ENCODE measurements around the gene TMEM222. TPM values are rescaled to one million over a fixed set of nuclear protein-coding genes. Genes with fewer than 3 reads are reported as not detected.

Gene TMEM222
- total and polyA plus RNA-seq, 8 donors = 11.9 to 37.0 (median 17.5) TPM

DNA sequence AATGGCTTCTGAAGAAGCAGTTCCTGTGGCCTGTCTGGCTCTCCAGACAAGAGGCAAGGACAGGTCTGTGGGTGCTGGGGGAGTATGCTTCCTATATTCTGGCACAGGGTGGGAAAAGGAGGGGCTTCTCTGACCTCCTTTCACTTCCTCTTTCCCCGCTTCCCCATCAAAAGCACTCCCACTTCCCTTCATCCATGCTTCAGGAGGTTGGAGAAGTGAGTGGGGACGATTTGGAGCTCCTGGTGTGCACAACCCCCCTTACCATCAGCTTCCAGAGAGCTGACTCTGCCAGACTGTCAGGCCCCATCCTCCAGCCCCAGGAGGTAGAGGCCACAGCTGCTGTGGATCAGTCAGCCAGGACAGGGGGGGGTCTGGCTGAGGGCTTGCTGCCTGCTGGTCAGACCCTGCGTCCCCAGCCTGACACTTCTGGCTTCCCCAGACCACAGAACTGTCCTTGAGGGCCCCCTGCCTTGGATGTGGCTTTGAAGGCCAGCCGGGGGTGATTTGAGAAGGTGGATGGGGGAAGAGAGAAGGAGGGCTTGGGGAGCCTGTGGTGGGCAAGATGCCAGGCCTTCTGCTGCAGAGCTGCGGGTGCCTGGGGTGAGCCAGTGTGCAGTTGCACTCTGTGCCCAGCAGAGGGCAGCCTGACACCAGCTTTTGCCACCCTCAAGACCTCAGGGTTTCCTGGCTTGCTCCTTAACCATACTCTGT lies 21.5 kb upstream of the TMEM222 start:
- Histone ChIP-seq H3K4me1 (no peaks in the 10 kb centered on the region), H3K27me3 (no peaks in the 10 kb centered on the region), H3K36me3 (peaks cover 0 to 30% (median 8%) of the 10 kb centered on the region in 3 donors), H3K27ac (peak overlapping the region in 1 of 4 donors; percentile 21), H3K9me3 (no peaks in the 10 kb centered on the region), H3K4me3 (no peak overlapping the region)
- 47 to 50% methylated on average over 5 of the region's 5 CpGs for WGBS, 2 donors
- intact Hi-C loops (cut with DNase I) = loop anchor here in 1 of 3 donors (10.0 kb wide), 1 partner anchor 94 kb away; the partner anchor contains the start of gene GPR3
- FAIRE-seq (no peak), DNase-seq (peak; percentile 65 to 92 (median 86)), ATAC-seq (peak; percentile 88 to 95 (median 91))
- TF ChIP-seq, protein P1, sequence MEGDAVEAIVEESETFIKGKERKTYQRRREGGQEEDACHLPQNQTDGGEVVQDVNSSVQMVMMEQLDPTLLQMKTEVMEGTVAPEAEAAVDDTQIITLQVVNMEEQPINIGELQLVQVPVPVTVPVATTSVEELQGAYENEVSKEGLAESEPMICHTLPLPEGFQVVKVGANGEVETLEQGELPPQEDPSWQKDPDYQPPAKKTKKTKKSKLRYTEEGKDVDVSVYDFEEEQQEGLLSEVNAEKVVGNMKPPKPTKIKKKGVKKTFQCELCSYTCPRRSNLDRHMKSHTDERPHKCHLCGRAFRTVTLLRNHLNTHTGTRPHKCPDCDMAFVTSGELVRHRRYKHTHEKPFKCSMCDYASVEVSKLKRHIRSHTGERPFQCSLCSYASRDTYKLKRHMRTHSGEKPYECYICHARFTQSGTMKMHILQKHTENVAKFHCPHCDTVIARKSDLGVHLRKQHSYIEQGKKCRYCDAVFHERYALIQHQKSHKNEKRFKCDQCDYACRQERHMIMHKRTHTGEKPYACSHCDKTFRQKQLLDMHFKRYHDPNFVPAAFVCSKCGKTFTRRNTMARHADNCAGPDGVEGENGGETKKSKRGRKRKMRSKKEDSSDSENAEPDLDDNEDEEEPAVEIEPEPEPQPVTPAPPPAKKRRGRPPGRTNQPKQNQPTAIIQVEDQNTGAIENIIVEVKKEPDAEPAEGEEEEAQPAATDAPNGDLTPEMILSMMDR (IDR thresholded peaks at IDR 0.05) = peak; percentile 97 to 99 (median 98)

DNA sequence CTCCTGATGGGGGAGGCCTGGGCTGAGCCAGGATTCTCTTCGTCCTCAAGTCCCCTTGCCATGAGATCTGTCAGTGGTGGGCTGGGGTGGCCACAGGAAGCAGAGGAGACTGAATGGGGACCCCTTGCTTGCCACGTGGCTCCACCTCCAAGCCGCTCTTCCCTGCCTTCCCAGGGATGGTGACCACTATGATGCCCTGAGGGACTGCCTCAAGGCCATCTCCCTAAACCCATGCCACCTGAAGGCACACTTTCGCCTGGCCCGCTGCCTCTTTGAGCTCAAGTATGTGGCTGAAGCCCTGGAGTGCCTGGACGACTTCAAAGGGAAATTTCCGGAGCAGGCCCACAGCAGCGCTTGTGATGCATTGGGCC lies 20.9 kb upstream of the TMEM222 start:
- Histone ChIP-seq H3K4me1 (no peaks in the 10 kb centered on the region), H3K36me3 (peaks cover 0 to 27% (median 8%) of the 10 kb centered on the region in 3 donors), H3K27me3 (no peaks in the 10 kb centered on the region), H3K4me3 (no peak overlapping the region), H3K27ac (no peak overlapping the region), H3K9me3 (no peaks in the 10 kb centered on the region)
- TF ChIP-seq, protein P1 (IDR thresholded peaks at IDR 0.05) = no peak
- no peak for ATAC-seq
- 79 to 83% methylated on average over 8 of the region's 8 CpGs for WGBS, 2 donors
- DNase-seq = peak in 2 of 6 donors; percentile 56 to 72
- no peak for FAIRE-seq
- intact Hi-C loops (cut with DNase I) = loop anchor here in 1 of 3 donors (10.0 kb wide), 1 partner anchor 94 kb away; the partner anchor contains the start of gene GPR3

DNA sequence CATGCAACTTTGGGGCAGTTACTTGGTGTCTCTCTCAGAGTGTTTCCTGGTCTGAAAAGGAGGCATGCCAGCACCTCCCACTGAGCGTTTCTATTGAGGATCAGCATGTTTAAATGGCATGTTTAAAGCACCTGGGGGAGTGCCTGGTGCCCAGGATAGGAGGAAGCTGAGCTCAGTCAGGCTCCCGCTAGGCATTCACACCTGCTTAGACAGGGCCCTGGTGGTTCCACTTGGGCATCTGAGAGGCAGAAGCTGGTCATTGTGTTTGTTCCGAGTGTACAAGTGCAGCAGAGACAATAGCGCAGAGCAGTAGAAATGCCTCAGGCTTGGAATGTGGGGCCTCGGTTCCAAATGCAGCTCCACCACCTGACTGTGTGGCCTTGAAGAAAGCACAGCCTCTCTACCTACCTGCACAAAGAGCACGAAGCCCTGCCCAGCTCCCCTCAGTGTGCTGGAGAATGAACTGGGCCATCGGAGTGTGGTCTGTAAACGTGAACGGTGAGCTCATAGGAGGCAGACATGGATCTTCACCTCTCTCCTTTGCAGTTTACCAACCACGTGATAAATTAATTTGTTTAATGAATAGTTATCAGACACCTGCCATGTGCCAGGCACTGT lies 20.3 kb upstream of the TMEM222 start:
- TF ChIP-seq, protein P1 (IDR thresholded peaks at IDR 0.05) = no peak
- Histone ChIP-seq H3K4me3 (no peak overlapping the region), H3K4me1 (no peaks in the 10 kb centered on the region), H3K36me3 (peaks cover 0 to 25% (median 8%) of the 10 kb centered on the region in 3 donors), H3K9me3 (no peaks in the 10 kb centered on the region), H3K27ac (no peak overlapping the region), H3K27me3 (no peaks in the 10 kb centered on the region)
- no peak for FAIRE-seq
- 75 to 77% methylated on average over 10 of the region's 10 CpGs for WGBS, 2 donors
- intact Hi-C loops (cut with DNase I) = loop anchor here in 1 of 3 donors (10.0 kb wide), 1 partner anchor 93 kb away; the partner anchor contains the start of gene GPR3
- peak in 1 of 6 donors; percentile 30 for DNase-seq
- ATAC-seq = no peak

DNA sequence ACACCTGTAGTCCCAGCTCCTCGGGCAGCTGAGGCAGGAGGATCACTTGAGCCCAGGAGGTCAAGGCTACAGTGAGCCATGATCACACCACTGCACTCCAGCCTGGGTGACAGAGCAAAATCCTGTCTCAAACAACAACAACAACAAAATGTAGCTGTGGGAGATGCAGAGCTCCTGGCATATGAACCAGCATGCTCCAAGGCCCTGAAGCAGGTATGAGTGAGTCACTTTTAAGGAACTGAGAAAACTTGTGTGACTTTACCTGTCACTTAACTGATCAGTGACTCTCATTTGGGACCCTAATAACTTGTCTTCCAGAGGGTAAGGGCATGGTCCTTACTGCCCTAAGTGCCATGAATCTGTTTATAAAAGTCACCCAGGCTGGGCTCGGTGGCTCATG lies 19.4 kb upstream of the TMEM222 start:
- Histone ChIP-seq H3K4me1 (no peaks in the 10 kb centered on the region), H3K27me3 (no peaks in the 10 kb centered on the region), H3K36me3 (peaks cover 0 to 16% (median 7%) of the 10 kb centered on the region in 3 donors), H3K9me3 (no peaks in the 10 kb centered on the region), H3K27ac (no peak overlapping the region), H3K4me3 (no peak overlapping the region)
- no peak for DNase-seq
- no peak for FAIRE-seq
- TF ChIP-seq, protein P1 (IDR thresholded peaks at IDR 0.05) = no peak
- 92 to 93% methylated on average over 2 of the region's 2 CpGs for WGBS, 2 donors
- intact Hi-C loops (cut with DNase I) = loop anchor here in 1 of 3 donors (10.0 kb wide), 1 partner anchor 92 kb away; the partner anchor contains the start of gene GPR3
- ATAC-seq = no peak
